Stomach (tissue), 19 donors: Measurements from ENCODE around the gene DGCR8. TPM values are rescaled to one million over a fixed set of nuclear protein-coding genes. Genes with fewer than 3 reads are reported as not detected.

Experiments
- DNase-seq, 2 donors: peaks; one replicate each; pipeline versions ENCODE4 v3.0.0 to v3.0.0-alpha.2; 2013 to 2019
- H3K27ac ChIP-seq, 5 donors: fragments of 200-600 bp in 4 of 5; sonication (generic) in 4 of 5; one replicate each; pipeline ENCODE4 v1.5.1; 2013 to 2019; ENCODE audit warnings: mild to moderate bottlenecking in 1 of 5, moderate library complexity in 1 of 5
- H3K27me3 ChIP-seq, 3 donors: fragments of 200-600 bp; sonication (generic); one replicate each; pipeline ENCODE4 v1.5.1; 2017 to 2019; ENCODE audit warnings: mixed run types in 1 of 3
- H3K36me3 ChIP-seq, 4 donors: fragments of 200-600 bp; sonication (generic); 1 replicate in 3 of 4; 2 replicates in 1 of 4; pipeline ENCODE4 v1.5.1; 2016 to 2019
- H3K4me1 ChIP-seq, 4 donors: fragments of 200-600 bp; sonication (generic); one replicate each; pipeline ENCODE4 v1.5.1; 2016 to 2019
- H3K4me3 ChIP-seq, 4 donors: fragments of 200-600 bp; sonication (generic) in 3 of 4; one replicate each; pipeline ENCODE4 v1.5.1; 2016 to 2019; ENCODE audit warnings: mild to moderate bottlenecking in 1 of 4
- H3K9me3 ChIP-seq, 4 donors: fragments of 200-600 bp; sonication (generic); one replicate each; pipeline ENCODE4 v1.5.1; 2016 to 2019
- CTCF ChIP-seq, 7 experiments: fragments of 450-650 bp in 4 of 7; fragments of 200-600 bp in 3 of 7; sonication (generic) in 3 of 7; IDR thresholded peaks; one replicate each; pipeline ENCODE4 v1.5.1; 2016 to 2019; ENCODE audit warnings: antibody characterized with exemption in 7 of 7, control low read depth in 2 of 7, mild to moderate bottlenecking in 1 of 7
- EP300 ChIP-seq: sonication (generic); formaldehyde crosslinking; IDR thresholded peaks from one replicate; pipeline ENCODE4 v1.6.1; 2017; ENCODE audit warnings: antibody characterized with exemption
- POLR2A ChIP-seq, 4 donors: fragments of 450-650 bp; IDR thresholded peaks; one replicate each; pipeline ENCODE4 v1.6.1; 2016; ENCODE audit warnings: antibody characterized with exemption in 4 of 4, control low read depth in 2 of 4, mild to moderate bottlenecking in 1 of 4, moderate library complexity in 1 of 4
- POLR2AphosphoS5 ChIP-seq, 3 donors: sonication (generic); formaldehyde crosslinking; IDR thresholded peaks; one replicate each; pipeline ENCODE4 v1.6.1; 2016; ENCODE audit warnings: antibody characterized with exemption in 3 of 3
- WGBS, 5 donors: extraction: QIAGEN DNeasy Blood & Tissue Kit in 3 of 5; methylation state at CpG; one replicate each; pipeline versions ENCODE4 v1.1.5 to v1.1.7; 2013 to 2018; 5-methylcytosine and 5-hydroxymethylcytosine counted together
- intact Hi-C: fragments of 100-400 bp; cut with DNase I; formaldehyde crosslinking; loops from one replicate; pipeline ENCODE4 v1.15.1; 2023; ENCODE audit warnings: low total_unique reads
- long read RNA-seq, 10 donors: transcript quantifications; one replicate each; lab custom pipeline, GENCODE V29; 2026
- polyA plus RNA-seq, 3 donors: library from polyadenylated mRNA; stranded (reverse); fragments of 200-250 nt; gene quantifications; one replicate each; pipeline ENCODE4 v1.2.3, GENCODE V29; 2013
- total RNA-seq, 5 donors: library from RNA; depleted of rRNA; stranded (reverse); fragments of >200 nt; gene quantifications; one replicate each; pipeline versions ENCODE4 v1.1.0 to v1.2.3, GENCODE V29; 2014 to 2016
- donor health status: healthy with polysubstance abuse.
- donor health status: Bipolar disorder and iron deficiency.
- donor health status: healthy.

Gene DGCR8
- total RNA-seq: 10 to 100 TPM; 25.1 to 55.4 (median 48.5) TPM
- polyA plus RNA-seq: 10 to 100 TPM in 1 of 3 donors, 1 to 10 TPM in 2; 7.8 to 13.8 (median 9.3) TPM
- long read RNA-seq, donor 1, partial matches to known transcripts: 0 of 1 reads
- long read RNA-seq, donor 1, other reads (novel, unspliced or antisense): 0 of 1 reads
- long read RNA-seq, donor 2: 0 reads
- long read RNA-seq, donor 3: 0 reads
- long read RNA-seq, donor 4: 0 reads
- long read RNA-seq, donor 5, partial matches to known transcripts: 0 of 2 reads
- long read RNA-seq, donor 5, other reads (novel, unspliced or antisense): 0 of 2 reads
- long read RNA-seq, donor 6, partial matches to known transcripts: 38 of 45 reads
- long read RNA-seq, donor 6, other reads (novel, unspliced or antisense): 6 of 45 reads
- long read RNA-seq, donor 7: 0 reads
- long read RNA-seq, donor 8, full-length matches to known transcripts: 2 of 2 reads
- long read RNA-seq, donor 8, partial matches to known transcripts: 0 of 2 reads
- long read RNA-seq, donor 8, other reads (novel, unspliced or antisense): 0 of 2 reads
- long read RNA-seq, donor 9: 0 reads
- long read RNA-seq, donor 10, partial matches to known transcripts: 0 of 1 reads
- long read RNA-seq, donor 10, other reads (novel, unspliced or antisense): 0 of 1 reads

- H3K4me1 ChIP-seq: peaks cover 40 to 54% (median 49%) of the 10 kb centered on the region in 4 donors
- no peaks in the 10 kb centered on the region for H3K27me3 ChIP-seq
- TF ChIP-seq POLR2A (IDR thresholded peaks at IDR 0.05) (peak in 1 of 4 donors; percentile 29), CTCF (IDR thresholded peaks at IDR 0.05) (no peak), POLR2AphosphoS5 (IDR thresholded peaks at IDR 0.05) (peak; percentile 70 to 95 (median 73)), EP300 (peak; percentile 6)
- no peaks in the 10 kb centered on the region for H3K9me3 ChIP-seq
- 0 to 1% (median 0%) methylated on average over 23 to 100 of the region's 100 CpGs for WGBS, 5 donors
- intact Hi-C loops: no loop called here
- DNase-seq: peak; percentile 94 to 98
- H3K27ac ChIP-seq: peak within 1 kb of the TSS; percentile 92 to 97 (median 92)
- peak within 1 kb of the TSS; percentile 75 to 92 (median 88) for H3K4me3 ChIP-seq
- no peaks in the 10 kb centered on the region for H3K36me3 ChIP-seq
Measured at GRCh38 chr22:20079745-20080444, at the start of gene DGCR8. DGCR8 (plus strand) TSS chr22:20080241; CDS start chr22:20085964, 5,723 bp downstream.

- intact Hi-C loops: no loop called here
- WGBS, 5 donors: 80 to 89% (median 84%) methylated on average over 5 to 16 of the region's 16 CpGs
- no peak overlapping the region for H3K4me3 ChIP-seq
Measured at GRCh38 chr22:20031732-20032406, 48.2 kb upstream of the DGCR8 start.

GRCh38 chr22:20032407-20032991 is 47.5 kb upstream of the DGCR8 start:
- Histone ChIP-seq H3K36me3 (peaks cover 6 to 27% (median 16%) of the 10 kb centered on the region in 4 donors), H3K27ac (peak overlapping the region in 4 of 5 donors; percentile 23 to 47 (median 34)), H3K4me1 (peaks cover 8 to 51% (median 27%) of the 10 kb centered on the region in 4 donors), H3K4me3 (no peak overlapping the region), H3K27me3 (no peaks in the 10 kb centered on the region), H3K9me3 (no peaks in the 10 kb centered on the region)
- 80 to 87% (median 82%) methylated on average over 6 to 7 of the region's 7 CpGs for WGBS, 5 donors
- intact Hi-C loops: no loop called here
- TF ChIP-seq EP300 (no peak), CTCF (IDR thresholded peaks at IDR 0.05) (no peak), POLR2A (IDR thresholded peaks at IDR 0.05) (no peak), POLR2AphosphoS5 (IDR thresholded peaks at IDR 0.05) (no peak)
- peak in 1 of 2 donors; percentile 42 for DNase-seq

More at GRCh38 chr22:20031732-20032406, 48.2 kb upstream of the DGCR8 start:
- no peak for TF ChIP-seq POLR2A (IDR thresholded peaks at IDR 0.05)
- no peak for TF ChIP-seq POLR2AphosphoS5 (IDR thresholded peaks at IDR 0.05)
- TF ChIP-seq EP300: no peak
- TF ChIP-seq CTCF (IDR thresholded peaks at IDR 0.05): no peak
- H3K9me3 ChIP-seq: no peaks in the 10 kb centered on the region
- H3K27me3 ChIP-seq: no peaks in the 10 kb centered on the region
- H3K36me3 ChIP-seq: peaks cover 2 to 21% (median 12%) of the 10 kb centered on the region in 4 donors
- H3K4me1 ChIP-seq: peaks cover 8 to 51% (median 27%) of the 10 kb centered on the region in 4 donors
- no peak overlapping the region for H3K27ac ChIP-seq
- peak in 1 of 2 donors; percentile 35 for DNase-seq
